GM19324 (cell line): Measurements from ENCODE around the gene ASTN2.
"Not testable (repeated sequence)": the region's sequence is repeated elsewhere in the genome, so short reads cannot be mapped to it uniquely, and the experiment has no call there.

Experiments
- ATAC-seq: cut with Tn5 transposase; IDR thresholded peaks from one replicate; pipeline ENCODE4 v1.9.1; 2021; ENCODE audit warnings: mild to moderate bottlenecking, moderate library complexity; ENCODE audit not compliant: unreplicated experiment, low FRiP score

The ASTN2 gene

GRCh38 chr9:116900543-116900942 lies 514.3 kb downstream of the ASTN2 start:
- ATAC-seq, result no peak

- ATAC-seq, result no peak
Observed at GRCh38 chr9:116900007-116900367, 514.9 kb downstream of the ASTN2 start.

DNA sequence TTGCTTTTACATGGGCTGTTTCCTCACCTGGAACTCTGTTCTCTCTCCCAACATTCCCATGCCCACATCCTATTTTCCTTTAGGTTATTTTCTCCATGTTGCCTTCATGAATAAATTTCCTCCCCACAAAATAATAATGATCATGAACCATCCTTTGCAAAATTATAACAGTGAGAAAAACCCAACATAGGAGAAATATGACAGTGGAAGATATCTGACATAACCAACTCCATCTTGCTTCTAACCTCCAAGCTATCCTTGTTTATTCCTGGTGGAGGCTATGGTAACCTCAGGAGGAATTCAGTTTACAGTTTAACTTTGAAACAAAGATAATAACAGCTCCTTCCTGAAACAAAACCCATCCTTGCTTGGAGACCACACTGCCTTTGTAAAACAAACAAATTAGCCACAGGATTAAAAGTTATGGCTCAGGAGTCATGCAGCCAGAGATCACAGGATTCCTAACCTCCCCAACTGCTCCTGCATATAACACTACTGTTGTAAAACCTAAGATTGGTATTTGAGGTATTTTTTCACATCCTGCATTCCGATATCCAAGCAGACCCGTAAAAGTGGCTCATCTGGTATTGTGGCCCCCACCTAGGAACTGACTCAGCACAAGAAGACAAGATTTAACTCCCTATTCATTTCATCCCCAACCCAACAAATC lies 515.4 kb downstream of the ASTN2 start:
- ATAC-seq, result no peak

DNA sequence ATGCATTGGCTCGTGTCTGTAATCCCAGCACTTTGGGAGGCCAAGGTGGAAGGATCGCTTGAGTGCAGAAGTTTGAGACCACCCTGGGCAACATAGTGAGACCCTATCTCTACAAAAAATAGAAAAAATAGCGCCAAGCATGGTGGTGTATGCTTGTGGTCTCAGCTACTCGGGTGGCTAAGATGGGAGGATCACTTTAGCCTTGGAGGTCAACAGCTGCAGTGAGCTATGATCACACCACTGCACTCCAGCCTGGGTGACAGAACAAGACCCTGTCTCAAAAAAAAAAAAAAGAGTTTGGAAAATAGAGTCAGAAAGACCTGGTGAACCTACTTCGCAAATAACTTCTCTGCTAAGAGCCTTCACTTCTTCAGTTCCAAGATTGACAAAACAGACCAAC lies 516.7 kb downstream of the ASTN2 start:
- ATAC-seq, result not testable (repeated sequence)

DNA sequence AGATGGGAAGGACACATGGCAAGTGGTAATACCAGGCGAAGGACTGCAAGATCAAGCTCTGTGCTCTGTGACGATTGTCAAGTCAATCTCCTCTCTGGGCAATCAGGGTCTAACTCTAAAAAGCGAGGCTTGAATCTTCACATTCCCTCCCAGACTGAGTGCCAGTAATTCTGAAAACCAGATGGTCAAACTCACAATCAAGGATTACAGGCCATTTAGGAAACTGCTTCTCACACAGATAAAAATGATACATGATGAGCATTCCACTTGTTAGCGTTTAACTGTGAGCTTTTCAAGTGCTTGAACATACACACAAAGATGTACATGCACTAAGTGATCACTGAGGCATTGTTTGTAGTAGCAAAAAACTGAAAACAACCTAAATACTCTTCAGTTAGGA lies 517.7 kb downstream of the ASTN2 start:
- ATAC-seq, result no peak

GRCh38 chr9:116895961-116896360 lies 518.9 kb downstream of the ASTN2 start:
- ATAC-seq, result no peak

- no peak for ATAC-seq
Observed at GRCh38 chr9:116891424-116891823, 523.4 kb downstream of the ASTN2 start.

DNA sequence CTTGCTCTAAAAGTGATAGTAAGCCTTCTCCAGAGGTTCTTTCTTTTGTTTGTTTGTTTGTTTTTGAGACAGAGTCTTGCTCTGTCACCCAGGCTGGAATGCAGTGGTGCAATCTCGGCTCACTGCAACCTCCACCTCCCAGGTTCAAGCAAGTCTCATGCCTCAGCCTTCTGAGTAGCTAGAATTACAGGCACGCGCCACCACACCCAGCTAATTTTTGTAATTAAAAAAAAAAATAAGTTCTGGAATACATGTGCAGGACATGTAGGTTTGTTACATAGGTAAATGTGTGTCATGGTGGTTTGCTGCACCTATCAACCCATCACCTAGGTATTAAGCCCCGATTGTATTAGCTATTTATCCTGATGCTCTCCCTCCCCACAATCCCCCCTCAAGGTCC lies 526.4 kb downstream of the ASTN2 start:
- ATAC-seq, result not testable (repeated sequence)

DNA sequence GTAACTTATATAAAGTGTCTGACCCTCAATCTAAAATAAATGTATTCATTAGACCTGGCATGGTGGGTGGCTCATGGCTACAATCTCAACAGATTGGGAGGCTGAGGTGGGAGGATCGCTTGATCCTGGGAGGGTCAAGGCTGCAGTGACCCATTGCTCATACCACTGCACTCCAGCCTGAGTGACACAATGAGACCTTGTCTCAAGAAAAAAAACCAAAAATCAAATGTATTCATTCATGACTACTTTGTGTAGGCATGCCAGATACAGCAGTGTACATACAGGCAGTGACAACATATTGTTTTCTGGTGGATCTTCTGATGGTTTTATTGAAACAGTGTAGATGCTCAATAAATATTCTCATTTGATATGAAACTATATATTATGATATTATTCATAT lies 526.8 kb downstream of the ASTN2 start:
- no peak for ATAC-seq

DNA sequence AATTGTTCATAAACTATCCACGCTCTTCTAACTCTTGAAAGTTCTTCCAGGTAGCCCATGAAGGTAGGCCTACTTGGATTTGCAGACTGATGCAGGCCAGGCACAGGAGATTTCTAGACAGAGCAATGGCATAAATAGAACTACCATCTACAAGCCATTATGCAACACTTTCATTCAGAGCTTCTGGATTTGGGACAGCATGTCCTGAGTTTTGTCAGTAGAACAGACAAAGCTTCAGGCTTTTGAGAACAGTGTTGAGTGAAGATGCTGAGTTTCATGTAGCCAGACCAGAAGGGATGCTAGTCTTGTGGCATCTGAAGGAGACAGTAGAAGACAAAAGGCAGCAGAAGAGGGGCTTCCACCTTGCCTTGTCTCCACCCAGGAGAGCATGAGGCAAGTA lies 531.2 kb downstream of the ASTN2 start:
- ATAC-seq, result no peak

GRCh38 chr9:116877072-116877471 lies 537.8 kb downstream of the ASTN2 start:
- ATAC-seq, result no peak

DNA sequence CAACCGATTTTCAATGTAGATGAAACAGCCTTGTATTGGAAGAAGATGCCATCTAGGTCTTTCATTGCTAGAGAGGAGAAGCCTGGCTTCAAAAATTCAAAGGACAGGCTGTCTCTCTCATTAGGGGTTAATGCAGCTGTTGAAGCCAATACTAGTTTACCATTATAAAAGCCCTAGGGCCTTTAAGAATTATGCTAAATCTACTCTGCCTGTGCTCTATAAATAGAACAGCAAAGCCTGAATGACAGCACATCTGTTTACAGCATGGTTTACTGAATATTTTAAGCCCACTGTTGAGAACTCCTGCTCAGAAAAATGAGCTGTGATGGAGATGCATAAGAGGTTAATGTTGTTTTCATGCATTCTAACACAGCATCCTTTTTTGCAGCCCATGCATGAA lies 539.3 kb downstream of the ASTN2 start:
- ATAC-seq, result no peak

- no peak for ATAC-seq
Observed at GRCh38 chr9:116873937-116874914, 540.6 kb downstream of the ASTN2 start.

DNA sequence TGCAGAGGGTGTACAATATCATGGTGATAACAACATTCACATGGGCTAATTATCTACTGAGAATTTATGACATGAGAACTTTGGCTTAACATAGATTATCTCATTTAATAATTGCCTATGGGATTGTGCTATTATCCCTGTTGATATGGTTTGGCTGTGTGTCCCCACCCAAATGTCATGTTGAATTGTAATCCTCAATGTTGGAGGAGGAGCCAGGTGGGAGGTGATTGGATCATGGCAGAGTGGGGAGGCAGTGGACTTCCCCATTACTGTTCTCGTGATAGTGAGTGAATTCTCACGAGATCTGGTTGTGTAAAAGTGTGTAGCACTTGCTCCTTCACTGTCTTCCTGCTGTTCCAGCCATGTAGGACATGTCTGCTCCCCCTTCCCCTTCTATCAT lies 541.4 kb downstream of the ASTN2 start:
- ATAC-seq, result no peak

GRCh38 chr9:116870566-116870965 lies 544.3 kb downstream of the ASTN2 start:
- no peak for ATAC-seq

- peak; percentile 82 for ATAC-seq
Observed at GRCh38 chr9:116868201-116868600, 546.7 kb downstream of the ASTN2 start.

DNA sequence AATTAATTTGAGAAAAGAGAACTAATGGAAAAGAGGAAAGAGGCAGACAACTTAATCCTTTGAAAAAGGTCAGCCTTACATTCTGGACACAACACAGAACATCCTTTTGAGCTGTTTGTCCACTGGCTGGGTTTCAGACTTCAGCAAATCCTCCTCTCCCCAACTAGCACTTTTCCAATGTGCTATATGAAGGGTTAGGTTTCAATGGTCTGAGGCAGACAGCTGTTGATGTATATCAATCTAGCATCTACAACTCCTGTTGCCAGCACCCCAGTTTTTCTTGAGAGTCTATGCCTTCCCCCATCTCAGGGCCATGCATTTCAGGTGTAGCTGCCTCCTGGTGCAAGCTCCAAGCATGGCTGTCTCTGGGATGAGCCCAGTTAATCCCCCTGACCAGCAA lies 553.5 kb downstream of the ASTN2 start:
- no peak for ATAC-seq

DNA sequence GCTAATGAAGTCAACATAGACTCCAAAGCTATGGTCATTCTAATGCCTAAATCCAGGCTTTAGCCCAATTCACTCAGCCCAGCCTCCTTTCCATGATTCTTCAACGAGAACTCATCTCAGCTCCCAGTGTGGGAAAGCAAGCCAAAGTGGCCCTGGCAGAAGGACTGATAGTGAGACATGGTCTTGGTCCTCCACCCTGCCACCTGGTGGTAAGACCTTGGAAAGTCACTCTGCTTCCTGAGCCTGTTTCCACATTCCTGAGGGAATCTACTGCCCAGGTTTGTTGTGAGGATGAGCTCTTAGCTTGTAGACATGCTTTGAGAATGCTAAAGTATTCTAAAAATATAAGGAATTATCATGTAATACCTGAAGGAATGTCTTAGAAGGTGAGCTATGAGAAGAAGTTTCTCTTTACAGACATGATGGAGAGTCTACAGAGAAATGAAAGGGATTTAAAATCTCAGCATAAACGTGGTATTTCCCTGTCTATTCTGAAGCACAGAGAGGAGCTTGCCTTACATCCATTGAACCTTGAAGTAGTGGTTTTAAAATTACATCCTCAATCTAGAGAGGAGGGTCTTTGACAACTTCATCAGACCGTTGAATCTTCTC lies 554.2 kb downstream of the ASTN2 start:
- peak; percentile 42 for ATAC-seq

DNA sequence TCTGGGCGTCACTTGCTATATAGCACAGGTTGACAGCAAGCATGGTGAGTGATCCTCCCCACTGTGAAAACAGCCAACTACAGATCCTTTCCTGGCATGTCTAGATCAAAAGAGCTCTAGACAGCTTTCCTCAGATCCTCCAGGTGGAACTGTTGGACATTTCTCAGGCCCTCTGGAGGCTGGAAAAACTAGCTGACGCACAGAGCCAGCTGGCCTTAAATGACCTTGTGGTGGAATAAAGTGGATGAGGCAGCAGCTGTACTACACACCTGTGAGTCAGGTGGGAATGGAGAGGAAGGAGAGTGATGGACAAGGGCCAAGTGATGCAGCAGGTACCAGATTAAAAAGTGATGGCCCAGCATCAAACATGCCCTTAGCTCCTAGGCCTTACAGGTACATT lies 555.1 kb downstream of the ASTN2 start:
- ATAC-seq, result no peak

GRCh38 chr9:116857321-116857720 lies 557.5 kb downstream of the ASTN2 start:
- ATAC-seq, result no peak

DNA sequence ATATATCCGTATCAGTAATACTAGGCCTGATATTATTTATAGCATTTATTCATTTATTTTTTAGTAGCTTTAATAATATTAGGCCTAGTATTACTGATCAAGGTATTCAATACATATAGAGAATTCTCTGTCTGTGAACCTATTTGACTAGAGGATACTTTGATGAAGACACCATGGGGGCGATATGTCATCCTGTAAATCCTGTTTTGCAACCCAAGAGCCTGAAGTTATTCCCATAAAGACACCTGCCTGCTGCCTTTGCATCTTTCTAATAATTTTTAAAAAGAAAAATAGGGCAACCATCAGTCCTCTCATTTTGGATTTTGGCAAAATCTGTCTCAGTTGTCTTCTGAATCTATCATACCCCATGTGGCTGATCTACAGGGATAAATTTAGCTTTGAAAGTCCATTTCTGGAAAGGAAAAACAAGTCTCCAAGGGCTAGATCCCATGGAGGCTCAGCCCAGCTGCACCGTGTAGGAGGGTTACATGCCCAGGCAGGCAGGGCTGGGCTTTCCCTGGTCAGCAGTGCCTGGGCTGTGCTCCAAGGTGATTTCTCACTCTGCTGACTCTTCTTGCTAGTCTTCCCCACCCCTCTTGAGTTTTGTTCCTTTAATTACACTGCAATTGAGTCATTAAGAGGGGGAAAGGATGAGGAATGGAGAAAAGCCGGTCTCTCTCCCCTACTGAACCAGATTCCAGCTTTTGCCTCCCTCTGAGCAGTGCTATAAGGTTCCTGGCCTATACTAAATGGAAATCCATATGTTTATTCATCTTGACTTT lies 558.8 kb downstream of the ASTN2 start:
- ATAC-seq, result no peak
